DMS79 treated with DMSO at 0.1 percent for 48 hours (cell line): Measurements from ENCODE around the gene HNRNPDL.
A peak's percentile ranks its signal among the peaks of the same experiment; 100 is the strongest.
"Not testable (repeated sequence)": the region's sequence is repeated elsewhere in the genome, so short reads cannot be mapped to it uniquely, and the experiment has no call there.

Experiments used
- DNase-seq: peaks from one replicate; lab custom pipeline; 2025; lab: John Stamatoyannopoulos, UW

Gene HNRNPDL

DNA sequence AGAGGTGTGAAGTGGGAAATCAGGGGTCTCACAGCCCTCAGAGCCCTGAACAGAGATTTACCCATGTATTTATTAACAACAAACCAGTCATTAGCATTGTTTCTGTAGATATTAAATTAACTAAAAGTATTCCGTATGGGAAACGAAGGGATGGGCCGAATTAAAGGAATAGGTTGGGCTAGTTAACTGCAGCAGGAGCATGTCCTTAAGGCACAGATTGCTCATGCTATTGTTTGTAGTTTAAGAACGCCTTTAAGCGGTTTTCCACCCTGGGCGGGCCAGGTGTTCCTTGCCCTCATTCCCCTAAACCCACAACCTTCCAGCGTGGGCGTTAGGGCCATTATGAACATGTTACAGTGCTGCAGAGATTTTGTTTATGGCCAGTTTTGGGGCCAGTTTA, 44.0 kb downstream of the HNRNPDL start:
- DNase-seq, result not testable (repeated sequence)

DNA sequence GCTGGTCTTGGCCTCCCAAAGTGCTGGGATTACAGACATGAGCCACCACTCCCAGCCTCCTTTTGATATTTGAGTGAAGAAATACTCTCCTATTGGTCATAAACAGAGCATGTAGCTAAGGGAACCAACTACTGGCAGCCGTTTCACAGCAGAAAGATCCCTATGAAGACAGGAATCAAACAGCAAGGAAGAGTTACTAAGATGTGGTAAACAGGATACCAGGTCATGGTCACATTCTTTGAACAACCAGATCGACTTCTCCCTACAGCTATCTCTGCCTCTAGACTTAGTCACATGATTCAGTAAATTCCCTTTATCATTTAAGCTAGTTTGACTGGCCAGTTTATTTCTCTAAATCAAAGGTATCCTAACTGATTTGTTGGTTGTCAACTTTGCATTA, 47.5 kb downstream of the HNRNPDL start:
- no peak for DNase-seq

DNA sequence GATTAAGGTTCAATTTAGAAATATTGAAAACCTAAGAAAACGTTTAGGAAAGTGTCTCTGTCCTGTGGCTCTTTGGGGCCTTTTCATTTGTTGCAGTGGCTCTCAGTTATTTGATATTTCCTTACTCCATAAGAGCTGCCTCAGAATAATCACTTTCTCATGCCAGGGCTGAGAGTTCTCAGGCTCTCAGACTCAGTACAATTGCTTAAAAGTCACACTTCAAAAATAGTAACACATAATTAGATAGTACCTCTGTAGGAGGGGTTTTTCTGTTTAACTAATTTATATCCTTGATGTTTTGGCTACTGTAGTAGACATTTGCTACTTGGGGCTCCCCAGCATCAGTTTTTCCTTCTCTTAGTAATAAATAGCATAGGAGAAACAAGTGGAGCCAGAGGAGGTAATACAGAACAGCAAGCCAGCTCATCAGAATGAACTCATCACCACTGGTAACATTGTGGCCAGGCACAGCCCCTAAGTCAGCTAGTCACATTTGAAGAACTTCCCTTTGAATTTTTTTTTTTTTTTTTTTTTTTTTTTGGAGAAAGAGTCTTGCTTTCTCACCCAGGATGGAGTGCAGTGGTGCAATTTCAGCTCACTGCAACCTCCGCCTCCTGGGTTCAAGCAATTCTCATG, 48.5 kb downstream of the HNRNPDL start:
- DNase-seq, result no peak

DNA sequence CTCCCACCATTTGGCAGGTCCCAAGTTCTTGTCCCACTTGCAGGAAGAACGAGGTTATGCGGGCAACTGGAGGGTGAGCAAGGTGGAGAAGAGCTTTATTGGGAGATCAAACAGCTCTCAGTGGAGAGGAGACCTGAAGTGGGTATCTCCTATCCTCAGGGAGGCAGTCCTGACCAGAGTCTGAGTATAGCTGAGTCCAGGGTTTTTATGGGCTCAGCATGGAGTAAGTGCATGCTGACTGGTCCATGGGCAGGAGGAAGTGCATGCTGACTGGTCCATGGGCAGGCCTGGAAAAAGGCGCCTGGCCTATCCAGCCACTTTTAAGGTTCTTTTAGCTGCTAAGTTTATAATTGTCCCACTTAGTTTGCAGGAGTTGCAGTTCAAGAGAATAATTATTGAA, 49.0 kb downstream of the HNRNPDL start:
- no peak for DNase-seq

DNA sequence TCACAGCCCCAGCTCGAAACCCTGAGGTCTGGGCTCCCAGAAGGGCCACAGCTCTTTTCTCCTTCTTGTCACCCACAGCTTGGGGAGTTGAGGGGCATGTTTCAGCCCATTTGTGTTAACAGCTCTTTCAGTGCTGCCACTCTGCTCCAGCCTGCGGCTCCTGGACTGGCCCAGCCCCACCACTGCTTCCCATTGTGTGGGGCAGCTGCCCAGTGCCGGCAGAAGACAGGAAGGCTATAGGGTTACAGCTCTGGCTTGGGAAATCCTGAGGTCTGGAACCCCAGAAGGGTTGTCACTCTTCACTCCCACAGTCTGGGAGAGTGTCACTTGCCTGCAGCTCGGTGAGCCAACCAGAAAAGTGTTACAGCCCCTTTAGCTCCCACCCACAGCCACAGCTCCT, 49.4 kb downstream of the HNRNPDL start:
- DNase-seq, result no peak

DNA sequence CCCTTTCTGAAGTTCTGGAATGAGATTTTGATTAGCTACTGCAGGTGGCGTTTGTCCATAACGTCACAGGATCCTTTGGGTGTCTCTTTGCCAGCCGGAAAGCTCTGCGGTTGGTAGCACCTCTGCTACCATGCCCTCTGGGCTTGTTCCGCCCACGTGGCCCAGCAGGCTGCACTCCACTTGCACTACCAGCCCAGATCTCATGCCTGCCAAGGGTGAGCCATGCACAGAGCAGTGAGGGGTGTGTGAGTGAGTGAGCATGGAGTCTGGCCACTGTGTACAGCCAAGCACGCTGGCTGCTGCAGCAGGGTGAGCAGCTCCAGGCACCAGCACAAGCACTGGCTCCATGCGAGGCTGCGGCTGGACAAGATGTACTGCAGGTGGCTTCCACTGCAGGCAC, 49.9 kb downstream of the HNRNPDL start:
- DNase-seq, result no peak

DNA sequence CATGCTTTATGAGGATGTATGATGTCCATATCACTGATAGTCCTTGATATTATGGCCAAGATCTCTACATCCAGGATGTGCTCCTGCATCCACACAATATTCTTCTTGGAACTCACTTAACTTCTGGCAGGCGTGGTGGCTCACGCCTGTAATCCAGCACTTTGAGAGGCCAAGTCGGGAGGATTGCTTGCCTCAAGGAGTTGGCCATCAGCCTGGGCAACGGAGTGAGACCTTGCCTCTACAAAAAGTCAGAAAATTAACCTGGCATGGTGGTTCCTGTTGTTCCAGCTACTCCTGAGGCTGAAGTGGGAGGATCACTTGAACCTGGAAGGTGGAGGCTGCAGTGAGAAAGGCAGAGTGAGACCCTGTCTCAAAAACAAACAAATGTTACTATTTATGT, 54.2 kb downstream of the HNRNPDL start:
- DNase-seq, result no peak

DNA sequence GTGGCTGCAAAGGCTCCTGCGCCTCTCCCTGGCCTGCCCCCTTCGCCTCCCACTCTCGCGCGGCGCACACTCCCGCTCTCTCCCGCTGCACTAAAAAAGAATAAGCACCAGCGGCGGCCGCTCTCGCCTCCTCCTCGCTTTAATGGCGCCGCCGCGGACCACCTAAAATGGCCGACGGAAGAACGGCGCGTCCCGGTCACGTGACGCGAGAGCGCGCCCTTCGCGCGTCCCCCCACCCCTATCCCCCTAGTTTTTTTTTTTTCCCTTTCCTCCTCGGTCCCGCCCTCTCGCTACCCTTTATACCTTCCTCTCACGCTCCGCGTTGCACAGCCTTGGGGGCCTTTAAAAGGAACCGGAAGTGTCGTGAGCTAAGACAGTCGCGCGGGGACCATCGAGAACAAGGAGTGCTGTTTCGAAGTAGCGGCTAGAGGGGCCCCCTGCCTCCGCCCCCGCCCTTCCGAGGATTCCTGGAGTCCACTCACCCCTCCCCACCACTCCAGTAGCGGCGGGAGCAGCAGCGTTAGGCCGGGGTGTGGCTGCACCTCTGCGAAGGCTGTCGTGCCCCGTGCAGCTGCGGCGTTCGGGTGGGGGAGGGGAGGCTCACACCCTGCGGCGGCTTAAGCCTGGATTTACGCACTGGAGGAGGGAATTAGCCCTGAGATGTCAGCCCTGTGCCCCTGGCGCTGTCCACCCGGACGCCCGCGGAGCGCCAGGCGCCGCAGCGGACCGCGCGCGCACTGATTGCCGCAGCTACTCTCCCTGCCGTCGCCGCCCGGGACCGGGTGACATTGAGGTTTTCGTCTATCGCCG, 56.2 kb downstream of the HNRNPDL start, which contains the start of gene HNRNPD:
TSS of gene HNRNPD (minus strand) at position 176 of the 810 bp plus-strand sequence. CDS start 313 bp downstream, outside the sequence.
- peak; percentile 98 for DNase-seq

DNA sequence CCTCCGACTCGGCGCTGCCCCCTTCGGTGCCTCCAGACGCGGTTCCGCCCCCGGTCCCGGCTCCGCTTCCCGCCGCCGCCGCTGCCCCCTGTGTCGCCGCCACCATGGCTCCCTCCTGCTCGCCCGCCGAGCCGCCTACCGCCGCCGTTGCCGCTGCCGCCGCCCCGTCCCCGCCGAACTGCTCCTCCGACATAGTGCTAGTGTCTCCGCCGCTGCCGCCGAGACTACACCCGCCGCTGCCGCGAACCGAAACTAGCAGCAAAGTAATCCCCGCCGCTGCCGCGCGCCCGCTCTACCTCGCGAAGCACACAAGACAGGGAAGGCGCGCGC, 56.8 kb downstream of the HNRNPDL start:
- DNase-seq, result no peak
